Prostate gland (tissue), 2 donors: Measurements from ENCODE around the gene PPFIA2.

ENCODE experiments used
- POLR2A ChIP-seq: fragments of 450-650 bp; IDR thresholded peaks from one replicate; pipeline ENCODE4 v1.6.1; 2016; ENCODE audit warnings: antibody characterized with exemption, mild to moderate bottlenecking
- POLR2AphosphoS5 ChIP-seq: sonication (generic); formaldehyde crosslinking; IDR thresholded peaks from one replicate; pipeline ENCODE4 v1.6.1; 2017; ENCODE audit warnings: antibody characterized with exemption
- TF ChIP-seq, protein P1 (sequence below), 4 experiments: fragments of 200-600 bp in 2 of 4; fragments of 450-650 bp in 2 of 4; sonication (generic) in 2 of 4; IDR thresholded peaks; 1 replicate in 3 of 4; 2 replicates in 1 of 4; pipeline ENCODE4 v1.5.1; 2016 to 2019; ENCODE audit warnings: antibody characterized with exemption in 4 of 4, mild to moderate bottlenecking in 2 of 4, moderate library complexity in 2 of 4

DNA sequence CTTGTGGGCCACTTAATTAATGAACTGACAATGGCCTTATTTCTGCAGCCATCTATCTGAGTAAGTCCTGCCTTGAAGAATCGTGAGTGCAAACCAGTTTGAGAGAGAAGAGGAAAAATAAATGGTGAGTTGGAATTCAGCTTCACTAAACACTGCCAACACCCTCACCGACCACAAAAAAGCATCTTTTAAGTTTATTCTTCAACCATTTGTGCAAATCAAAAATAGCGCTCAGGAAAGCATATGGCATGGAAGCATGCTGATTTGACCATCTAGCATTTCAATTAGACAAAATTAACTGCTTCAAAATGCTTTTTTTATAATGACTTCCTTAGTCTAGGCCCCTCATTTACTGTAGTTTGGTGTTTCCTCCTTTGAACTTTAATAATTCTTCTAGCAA lies 294.0 kb downstream of the PPFIA2 start:
- TF ChIP-seq POLR2A (no peak), POLR2AphosphoS5 (no peak)
- TF ChIP-seq, protein P1, sequence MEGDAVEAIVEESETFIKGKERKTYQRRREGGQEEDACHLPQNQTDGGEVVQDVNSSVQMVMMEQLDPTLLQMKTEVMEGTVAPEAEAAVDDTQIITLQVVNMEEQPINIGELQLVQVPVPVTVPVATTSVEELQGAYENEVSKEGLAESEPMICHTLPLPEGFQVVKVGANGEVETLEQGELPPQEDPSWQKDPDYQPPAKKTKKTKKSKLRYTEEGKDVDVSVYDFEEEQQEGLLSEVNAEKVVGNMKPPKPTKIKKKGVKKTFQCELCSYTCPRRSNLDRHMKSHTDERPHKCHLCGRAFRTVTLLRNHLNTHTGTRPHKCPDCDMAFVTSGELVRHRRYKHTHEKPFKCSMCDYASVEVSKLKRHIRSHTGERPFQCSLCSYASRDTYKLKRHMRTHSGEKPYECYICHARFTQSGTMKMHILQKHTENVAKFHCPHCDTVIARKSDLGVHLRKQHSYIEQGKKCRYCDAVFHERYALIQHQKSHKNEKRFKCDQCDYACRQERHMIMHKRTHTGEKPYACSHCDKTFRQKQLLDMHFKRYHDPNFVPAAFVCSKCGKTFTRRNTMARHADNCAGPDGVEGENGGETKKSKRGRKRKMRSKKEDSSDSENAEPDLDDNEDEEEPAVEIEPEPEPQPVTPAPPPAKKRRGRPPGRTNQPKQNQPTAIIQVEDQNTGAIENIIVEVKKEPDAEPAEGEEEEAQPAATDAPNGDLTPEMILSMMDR (IDR thresholded peaks at IDR 0.05) = no peak
